HG03558 (cell line): ENCODE results near the gene BICDL2.

Source experiments
- ATAC-seq: cut with Tn5 transposase; IDR thresholded peaks from one replicate; pipeline ENCODE4 v1.9.1; 2021; ENCODE audit warnings: moderate number of reproducible peaks; ENCODE audit not compliant: unreplicated experiment; ENCODE audit errors: extremely low read depth

Gene BICDL2

DNA sequence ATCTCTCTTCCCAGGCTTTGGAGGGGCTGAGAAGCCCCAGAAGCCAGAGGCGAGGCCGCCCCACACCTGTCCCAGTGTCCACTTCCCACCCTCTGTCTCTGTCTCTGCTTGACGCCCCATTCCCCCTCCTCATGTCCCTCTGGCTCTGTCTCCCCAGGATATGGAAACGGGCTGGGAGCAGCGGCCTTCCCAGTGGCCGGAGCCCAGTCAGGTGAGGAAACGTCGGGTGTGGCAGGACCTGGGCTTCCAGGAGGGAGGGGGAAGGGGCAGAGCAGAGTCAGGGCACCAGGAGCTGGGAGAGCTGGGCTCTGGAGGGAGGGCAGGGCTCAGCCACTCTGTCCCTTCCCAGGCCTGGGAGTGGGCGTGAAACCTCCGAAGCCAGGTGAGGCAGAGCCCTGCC is 45.9 kb downstream of the BICDL2 start:
- ATAC-seq: no peak

DNA sequence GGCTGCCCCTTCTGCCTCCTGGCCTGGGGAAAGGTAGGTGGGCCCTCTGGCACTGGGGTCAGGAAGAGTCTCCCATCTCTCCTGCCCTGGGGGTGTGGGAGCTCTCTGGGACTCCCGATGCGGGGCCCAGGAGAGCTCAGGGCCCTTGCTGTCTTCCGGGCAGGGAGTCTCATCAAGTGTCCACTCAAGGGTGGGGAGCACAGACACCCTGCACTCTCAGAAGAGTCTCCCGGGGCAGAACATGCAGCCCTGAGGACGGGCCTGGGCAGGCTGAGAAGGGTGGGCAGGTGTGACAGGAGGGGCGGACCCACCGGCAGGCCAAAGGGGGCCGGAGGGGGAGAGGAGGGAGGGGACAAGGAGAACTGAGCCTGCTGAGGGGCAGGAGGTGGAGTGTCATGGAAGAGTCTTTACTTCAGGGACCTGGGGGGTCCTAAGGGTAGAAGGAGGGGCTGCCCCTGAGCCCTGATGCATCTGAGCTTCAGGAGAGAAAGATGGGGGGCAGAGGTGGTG is 48.1 kb downstream of the BICDL2 start:
- ATAC-seq: no peak

DNA sequence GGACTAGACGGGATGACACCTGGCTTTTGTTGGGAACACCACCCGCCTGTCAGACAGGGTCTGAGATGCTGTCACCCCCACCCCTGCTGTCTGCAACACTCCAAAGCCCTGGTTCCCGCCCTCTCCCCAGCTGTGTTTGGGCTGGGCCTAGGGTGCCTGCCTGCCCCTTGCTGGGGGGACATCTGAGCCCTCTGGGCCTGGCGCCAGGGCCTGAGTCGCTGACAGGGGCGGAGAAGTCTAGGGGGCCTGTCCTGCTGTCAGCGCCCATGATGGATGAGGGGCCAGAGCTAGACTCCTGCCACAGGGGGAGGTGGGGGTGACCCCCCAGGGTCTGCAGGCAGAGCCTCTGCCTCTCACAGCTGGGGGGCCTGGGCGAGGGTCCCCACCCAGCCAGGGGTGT is 48.9 kb downstream of the BICDL2 start:
- no peak for ATAC-seq

DNA sequence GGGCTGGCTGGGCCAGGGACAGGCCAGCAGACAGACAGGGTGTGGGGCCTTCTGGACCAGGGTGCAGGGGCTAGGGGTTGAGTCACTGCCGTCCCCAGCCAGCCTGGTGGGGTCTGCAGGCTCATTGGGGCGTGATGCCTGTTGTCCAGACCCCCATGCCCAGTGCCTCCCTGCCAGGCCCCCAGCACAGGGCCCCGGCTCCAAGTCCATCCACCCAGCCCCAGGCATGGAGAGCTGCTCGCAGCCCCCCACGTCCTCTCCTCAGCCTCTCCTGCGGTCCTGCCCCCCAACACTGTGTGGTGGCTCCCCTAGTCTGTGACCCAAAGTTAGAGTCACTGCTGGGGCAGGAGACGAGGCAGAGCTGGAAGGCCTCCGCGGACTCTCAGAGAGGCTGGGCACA is 49.5 kb downstream of the BICDL2 start:
- ATAC-seq: no peak

DNA sequence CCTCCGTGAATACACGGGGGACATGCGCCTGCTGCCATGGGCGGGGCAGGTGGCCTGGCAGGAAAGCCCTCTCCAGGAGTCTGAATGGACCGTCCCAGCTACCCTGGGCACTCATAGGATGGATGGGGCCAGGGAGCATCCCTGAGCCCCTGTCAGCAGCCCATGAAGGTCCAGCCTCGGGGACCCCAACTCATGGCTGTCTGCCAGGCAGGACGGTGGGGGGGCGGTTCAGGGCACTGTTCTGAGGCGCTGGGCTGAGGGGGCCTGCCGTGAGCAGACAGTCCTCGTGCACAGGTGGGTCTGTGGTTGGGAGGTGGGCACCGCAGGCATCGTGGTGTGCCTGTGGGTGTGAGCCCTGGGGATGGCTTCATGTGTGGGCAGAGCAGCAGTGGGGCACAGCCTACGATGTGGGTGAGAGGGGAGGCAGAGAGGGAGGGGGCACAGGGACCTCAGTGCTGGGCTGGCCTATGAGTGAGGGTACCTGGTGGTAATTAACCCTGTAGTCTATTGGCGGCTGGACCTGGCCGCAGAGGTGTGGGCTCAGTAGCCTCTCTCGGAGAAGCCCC is 50.0 kb downstream of the BICDL2 start:
- no peak for ATAC-seq

DNA sequence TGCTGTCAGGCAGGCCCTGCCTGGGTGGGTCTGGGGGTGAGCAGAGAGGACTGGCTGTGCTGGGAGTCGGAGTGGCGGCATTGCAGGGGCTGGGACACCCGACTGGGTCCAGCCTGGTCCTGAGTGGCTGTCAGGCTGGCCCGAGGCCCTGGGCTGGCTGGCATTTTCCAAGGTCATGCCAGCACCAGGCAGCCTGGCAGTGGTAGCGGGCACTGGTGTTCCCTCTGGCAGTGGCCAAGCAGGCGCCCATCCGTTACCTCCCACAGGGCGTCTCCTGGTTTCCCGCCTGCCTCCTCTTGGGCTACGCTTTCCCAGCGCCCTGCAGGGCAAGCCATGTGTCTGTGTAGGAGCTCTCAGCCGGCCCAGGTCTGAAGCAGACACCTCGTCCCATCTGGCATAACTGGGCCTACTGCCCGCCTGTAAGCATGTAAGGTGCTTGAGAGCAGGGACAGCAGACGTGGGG is 50.8 kb downstream of the BICDL2 start:
- no peak for ATAC-seq

DNA sequence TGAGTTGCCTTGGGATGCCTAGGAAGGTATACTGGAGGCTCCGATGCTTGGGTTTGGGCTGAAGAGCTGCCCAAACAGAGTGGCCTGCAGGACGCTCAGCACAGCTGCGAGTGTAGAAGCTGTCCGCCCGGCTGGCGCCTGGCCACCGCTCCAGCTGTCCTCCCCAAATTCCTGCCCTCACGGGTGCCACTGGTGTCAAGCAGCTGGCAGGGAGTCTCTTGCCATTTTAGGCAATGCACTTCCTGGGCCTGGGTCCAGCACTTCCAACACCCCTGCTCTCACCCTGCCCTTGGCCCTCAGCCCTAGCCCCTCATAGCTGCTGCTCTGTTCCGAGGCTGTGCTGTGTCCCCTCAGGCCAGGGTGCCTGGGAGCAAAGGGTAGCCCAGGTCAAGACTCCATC is 51.3 kb downstream of the BICDL2 start:
- no peak for ATAC-seq

DNA sequence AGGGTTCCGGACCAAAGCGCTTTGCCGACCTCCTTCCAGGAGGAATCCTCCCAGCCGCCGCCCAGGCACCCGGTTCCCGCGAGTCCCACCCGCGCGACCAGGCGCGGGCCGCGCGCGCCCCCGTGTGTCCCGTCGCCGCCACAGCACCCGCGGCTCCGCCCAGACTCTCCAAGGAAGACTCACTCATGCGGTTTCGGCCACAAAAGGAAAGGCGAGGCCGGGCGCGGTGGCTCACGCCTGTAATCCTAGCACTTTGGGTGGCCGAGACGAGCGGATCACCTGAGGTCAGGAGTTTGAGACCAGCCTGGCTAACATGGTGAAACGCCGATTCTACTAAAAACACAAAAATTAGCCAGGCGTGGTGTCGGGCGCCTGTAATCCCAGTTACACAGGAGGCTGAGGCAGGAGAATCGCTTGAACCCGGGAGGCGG is 53.0 kb downstream of the BICDL2 start:
- no peak for ATAC-seq

DNA sequence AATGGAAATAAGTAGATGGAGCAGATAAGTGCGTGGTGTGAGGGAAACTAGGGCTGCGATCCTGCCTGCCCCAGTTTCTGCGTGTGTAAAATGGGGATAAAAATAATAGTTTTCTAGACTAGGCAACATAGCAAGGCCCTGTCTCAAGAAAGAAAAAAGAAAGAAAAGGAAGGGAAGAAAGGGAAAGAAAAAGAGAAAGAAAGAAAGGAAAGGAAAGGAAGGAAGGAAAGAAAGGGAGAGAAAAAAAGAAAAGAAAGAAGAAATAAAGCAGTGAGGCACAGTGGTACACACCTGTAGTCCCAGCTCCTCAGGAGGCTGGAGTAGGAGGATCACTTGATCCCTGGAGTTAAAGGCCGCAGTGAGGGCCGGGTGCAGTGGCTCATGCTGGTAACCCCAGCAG is 54.3 kb downstream of the BICDL2 start:
- no peak for ATAC-seq

DNA sequence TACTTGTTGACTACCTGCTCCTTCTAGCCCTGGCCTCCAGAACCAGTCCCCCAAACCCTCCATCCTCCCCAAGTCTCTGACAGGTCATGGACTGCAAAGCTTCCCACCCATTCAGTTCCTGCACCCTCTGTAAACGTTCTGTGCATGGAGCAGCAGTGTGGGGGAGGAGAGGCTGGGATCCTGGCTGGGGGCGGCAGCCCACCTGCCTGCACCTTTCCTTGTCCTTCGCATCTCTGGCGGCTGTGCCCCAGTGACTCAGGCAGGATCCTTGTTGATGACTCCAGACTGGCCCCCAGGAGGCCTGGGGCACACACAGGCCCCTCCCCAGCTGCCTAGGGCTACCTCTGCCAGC is 54.9 kb downstream of the BICDL2 start:
- no peak for ATAC-seq

DNA sequence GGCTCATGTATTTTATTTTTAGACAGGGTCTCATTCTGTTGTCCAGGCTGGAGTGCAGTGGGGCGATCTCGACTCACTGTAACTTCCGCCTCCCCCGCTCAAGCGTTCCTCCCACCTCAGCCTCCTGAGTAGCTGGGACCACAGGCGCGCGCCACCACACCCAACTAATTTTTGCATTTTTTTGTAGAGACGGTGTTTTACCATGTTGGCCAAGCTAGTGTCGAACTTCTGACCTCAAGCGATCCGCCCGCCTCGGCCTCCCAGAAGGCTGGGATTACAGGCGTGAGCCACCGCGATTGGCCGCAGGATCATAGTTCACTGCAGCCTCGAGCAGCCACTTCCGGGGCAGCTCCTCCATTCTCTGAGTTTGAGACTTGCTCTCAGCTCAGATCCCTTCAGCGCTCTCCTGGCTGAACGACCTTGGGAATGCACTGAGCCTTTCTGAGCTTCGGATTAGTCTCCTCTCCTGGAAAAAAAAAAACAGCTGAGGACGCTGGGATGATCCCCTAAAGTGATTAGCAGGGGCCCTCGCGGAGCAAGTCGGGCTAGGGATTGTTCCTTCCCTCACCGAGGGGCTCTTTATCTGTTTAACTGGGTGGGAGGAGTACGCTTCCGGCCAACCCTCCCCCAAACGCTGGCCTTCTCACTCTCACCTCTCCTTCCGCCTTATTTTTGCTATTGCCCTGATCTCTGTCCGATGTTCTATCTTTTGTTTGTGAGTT is 55.4 kb downstream of the BICDL2 start:
- no peak for ATAC-seq

DNA sequence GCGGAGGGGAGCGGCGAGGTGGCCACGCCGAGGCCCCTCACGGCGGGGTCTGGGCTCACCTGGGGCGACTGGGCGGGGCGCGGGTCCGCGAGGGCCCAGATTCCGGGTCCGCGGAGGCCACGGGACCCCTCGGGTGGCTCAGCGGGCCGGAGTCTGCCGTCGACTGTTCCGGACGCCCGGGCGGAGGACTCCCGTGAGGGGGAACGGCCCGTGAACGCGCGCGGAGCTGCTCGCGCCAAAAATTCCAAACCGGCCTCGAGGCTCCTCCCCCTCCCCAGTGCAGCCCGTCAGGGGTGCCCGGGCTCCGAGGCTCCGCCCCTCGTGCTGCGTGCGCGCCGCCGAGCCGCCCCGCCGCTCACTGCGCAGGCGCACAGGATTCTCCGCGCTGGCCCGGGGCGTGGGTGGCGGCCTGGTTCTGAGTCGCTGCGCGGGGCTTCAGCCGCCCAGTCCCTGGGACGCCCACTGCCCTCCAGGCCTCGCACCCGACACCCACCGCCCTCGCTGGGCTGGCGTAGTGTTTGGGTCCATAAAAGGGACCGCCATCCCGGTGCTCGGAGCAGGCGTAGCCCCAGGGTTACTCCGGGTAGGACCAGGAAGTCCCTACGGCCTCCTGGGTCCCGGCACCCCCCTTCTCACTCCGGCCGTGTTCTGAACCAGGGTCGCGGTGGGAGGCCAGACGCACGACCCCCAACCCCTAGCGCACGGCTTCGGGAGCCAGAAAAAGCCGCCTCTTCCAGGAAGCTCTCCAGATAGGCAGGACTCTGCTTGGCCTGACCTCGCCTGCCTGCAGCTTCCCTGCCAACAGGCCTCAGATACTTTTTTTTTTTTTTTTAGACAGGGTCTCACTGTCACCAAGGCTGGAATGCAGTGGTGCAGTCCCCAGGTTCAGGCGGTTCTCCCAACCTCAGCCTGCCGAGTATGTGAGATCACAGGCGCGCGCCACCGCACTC is 56.2 kb downstream of the BICDL2 start, which contains the start of gene PKMYT1:
Gene PKMYT1 (minus strand): TSS at position 220 of the 950 bp plus-strand sequence. CDS start 789 bp downstream, outside the sequence.
- peak; percentile 40 for ATAC-seq

DNA sequence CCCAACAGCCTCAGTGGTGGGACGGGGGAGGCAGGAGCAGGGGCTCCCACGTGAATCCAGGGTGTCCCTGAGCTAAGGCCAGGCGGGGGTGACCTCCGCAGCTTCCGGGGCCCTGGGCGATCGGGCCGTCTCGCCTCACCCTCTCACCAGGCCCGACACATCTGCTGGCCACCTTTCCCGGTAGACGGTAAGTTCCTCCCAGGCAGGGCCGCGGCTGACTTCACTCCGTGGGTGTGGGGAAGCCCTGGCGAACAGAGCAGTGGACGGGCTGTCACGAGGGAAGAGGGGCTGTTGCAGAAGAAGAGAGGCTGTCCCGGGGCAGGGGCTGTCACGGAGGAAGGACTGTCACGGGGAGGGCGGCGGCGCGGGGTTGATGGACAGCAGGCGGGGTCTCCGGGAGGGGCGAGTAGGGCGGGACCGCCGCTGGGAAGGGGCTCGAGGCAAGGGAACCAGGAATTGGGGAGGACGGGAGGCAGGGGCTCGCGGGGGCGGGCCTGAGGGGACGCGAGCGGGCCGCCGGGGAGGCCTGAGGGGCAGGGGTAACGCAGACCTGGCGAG is 57.0 kb downstream of the BICDL2 start:
- no peak for ATAC-seq
